NCI-H2081 (cell line): ENCODE results near the gene PDE4A.
"Not testable (repeated sequence)": the region's sequence is repeated elsewhere in the genome, so short reads cannot be mapped to it uniquely, and the experiment has no call there.

Experiments used
- DNase-seq, 2 experiments: peaks; one replicate each; lab custom pipeline; 2025; lab: John Stamatoyannopoulos, UW

Gene PDE4A

DNA sequence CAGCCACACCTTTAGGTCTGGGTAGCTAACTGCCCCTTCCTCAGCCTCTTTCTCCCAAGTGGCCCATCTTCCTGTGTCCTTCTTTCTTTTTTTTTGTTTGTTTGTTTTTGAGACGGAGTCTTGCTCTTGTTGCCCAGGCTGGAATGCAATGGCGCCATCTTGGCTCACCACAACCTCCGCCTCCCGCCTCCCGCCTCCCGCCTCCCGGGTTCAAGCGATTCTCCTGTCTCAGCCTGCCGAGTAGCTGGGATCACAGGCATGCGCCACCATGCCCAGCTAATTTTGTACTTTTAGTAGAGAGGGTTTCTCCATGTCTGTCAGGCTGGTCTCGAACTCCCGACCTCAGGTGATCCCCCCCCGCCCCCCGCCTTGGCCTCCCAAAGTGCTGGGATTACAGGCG, 41.7 kb downstream of the PDE4A start:
- DNase-seq = not testable (repeated sequence)

DNA sequence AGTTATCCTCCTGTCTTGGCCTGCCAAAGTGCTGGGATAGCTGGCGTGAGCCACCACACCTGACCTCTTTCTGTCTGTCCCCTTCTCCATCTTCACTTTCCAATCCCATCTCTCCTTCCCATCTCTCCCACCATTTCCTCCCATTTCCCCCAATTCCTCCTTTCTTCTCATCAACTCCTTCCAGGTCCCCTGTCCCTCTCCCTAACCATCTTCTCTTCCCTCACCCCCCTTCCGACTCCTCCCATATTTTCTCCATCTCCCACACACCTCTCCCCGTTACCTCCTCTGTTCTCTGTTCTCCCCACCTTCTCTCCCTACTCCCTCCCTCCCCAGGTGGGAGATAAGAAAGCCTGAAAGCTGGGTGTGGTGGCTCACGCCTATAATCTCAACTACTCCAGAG, 42.2 kb downstream of the PDE4A start:
- no peak for DNase-seq

DNA sequence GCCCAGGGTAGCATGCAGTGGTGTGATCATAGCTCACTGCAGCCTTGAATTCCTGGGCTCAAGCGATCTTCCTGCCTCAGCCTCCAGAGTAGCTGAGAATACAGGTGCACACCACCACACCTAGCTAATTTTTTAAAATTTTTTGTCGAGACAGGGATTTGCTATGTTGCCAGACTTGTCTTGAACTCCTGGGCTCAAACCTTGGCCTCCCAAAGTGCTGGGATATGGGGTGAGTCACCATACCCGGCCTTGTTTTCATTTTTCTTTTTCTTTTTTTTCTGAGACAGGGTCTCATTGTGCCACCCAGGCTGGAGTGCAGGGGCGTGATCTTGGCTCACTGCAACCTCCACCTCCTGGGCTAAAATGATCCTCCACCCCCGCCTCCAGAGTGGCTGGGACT, 44.1 kb downstream of the PDE4A start:
- DNase-seq = no peak

DNA sequence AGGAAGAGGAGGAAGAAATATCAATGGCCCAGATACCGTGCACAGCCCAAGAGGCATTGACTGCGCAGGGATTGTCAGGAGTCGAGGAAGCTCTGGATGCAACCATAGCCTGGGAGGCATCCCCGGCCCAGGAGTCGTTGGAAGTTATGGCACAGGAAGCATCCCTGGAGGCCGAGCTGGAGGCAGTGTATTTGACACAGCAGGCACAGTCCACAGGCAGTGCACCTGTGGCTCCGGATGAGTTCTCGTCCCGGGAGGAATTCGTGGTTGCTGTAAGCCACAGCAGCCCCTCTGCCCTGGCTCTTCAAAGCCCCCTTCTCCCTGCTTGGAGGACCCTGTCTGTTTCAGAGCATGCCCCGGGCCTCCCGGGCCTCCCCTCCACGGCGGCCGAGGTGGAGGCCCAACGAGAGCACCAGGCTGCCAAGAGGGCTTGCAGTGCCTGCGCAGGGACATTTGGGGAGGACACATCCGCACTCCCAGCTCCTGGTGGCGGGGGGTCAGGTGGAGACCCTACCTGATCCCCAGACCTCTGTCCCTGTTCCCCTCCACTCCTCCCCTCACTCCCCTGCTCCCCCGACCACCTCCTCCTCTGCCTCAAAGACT, 46.9 kb downstream of the PDE4A start:
- DNase-seq = no peak

DNA sequence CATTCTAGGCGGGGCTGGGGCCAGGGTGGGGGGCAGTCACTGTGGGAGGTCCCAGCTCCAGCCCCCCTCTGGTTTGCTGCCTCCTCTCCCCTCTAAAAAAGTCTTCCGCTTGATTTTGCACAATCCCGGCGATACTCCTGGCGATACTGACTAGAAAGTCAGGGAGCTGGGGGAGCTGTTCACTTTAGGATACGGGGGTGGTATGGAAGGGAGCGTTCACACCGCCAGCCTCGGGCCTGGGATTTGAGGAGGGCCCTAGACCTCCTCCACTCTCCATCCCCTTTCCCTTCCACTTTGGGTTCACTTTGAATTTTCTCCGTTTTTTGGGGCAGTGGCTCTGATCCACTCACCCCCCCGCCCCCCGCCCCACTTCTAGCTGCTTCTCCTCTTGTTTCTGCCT, 47.8 kb downstream of the PDE4A start:
- DNase-seq = no peak

DNA sequence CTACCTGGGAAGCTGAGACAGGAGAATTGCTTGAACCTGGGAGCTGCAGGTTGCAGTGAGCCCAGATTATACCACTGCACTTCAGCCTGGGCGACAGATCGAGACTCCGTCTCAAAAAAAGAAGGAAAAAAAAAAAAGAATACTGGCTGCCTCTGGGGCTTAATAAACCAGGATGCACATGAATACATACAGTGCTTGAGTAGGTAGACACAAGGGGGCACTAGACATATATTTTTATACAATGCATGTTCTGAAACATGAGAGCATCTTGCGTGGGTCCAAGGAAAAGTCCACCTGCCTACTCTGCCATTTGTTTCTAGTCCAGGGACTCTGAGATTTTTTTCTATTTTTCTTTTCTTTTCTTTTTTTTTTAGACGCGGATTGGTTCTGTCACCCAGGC, 51.6 kb downstream of the PDE4A start:
- peak; percentile 5 to 54 for DNase-seq

DNA sequence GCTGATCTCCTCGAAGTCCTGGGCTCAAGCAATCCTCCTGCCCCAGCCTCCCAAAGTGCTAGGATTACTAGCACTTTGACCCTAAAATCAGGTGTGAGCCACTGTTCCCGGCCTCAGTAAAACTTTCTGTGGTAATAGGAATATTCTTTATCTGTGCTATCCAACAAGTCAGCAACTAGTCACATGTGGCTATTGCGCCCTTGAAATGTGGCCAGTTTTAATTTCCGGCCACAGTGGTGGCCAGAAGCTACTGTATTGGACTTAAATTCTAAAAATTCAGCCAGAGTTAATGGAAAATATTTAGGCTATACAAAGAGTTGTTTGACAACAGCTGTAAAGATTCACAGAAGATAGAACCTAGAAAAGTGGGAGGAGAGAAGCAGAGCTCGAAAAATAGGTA, 52.9 kb downstream of the PDE4A start:
- DNase-seq = no peak

DNA sequence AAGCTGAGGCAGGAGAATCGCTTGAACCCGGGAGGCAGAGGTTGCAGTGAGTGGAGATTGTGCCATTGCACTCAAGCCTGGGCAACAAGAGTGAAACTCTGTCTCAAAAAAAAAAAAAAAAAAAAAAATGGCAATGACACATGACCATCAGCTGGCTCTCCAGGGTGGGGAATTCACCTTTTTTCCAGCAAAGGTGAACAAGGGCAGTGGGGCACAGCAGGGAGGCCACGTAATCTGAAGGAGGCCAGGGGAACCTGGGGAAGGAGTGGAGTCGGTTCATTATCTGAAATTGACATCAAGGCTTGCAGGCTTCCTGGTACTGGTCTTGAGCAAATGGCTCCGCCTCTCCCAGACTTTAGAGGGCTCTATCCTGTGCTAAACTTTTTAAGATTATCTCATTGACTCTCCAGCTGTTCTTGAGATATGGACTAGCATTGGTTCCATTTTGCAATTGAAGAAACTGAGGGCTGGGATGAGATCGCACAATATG, 54.7 kb downstream of the PDE4A start:
- DNase-seq = no peak

DNA sequence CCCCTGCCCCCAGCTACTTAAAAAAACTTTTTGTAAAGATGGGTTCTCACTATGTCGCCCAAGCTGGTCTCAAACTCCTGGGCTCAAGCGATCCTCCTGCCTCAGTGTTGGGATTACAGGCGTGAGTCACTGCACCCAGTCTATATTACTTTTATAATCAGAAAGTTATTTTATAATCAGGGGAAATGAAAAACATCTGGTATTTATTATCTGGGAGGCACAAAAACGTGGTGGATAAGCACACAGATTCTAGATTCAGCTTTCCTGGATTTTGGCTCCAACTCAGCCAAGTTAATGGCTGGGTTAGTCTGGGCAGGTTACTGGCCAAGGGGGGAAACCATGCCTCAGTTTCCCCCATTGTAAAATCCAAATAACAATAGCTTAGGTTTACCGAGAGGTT, 58.1 kb downstream of the PDE4A start:
- no peak for DNase-seq

DNA sequence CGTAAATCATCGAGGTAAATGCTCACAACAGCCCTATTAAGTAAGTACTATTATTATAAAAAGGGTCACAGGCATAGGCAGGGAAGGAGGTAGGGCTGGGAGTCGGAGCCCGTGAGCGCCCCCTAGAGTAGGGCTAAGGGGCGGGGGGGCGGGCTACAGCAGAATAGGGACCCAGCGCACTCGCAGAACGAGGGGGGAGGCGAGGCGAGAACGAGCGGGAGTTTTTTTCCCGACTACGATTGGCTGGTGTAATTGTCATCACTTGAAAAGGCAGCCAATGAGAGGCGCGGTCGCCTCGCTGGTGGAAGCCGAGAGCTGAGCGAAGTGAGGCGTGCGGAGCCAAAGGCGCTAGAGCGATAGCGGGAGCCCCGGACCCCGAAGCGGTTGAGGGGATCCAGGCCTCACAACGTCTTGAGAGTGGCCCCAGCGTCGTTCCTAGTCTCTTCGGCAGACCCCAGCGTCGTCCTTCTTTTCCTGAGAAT, 58.6 kb downstream of the PDE4A start:
- peak; percentile 41 to 49 for DNase-seq

DNA sequence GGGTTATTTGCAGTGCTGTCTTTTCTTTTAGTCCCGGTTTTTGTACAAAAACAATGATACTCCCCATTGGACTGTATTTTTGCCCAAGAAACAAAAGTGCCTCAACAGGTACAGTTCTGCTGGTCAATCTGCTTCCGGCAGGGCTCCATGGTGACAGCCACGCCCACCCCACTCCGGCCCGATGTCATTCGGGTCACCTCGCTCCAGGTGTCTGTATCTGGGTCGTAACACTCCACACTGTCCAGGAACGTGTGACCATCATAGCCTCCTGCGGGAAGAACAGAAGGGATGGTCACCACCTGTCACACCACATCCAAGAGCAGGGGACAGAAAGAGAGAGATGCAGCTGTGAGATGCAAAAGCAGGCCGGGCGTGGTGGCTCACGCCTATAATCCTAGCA, 66.2 kb downstream of the PDE4A start:
- DNase-seq = no peak

DNA sequence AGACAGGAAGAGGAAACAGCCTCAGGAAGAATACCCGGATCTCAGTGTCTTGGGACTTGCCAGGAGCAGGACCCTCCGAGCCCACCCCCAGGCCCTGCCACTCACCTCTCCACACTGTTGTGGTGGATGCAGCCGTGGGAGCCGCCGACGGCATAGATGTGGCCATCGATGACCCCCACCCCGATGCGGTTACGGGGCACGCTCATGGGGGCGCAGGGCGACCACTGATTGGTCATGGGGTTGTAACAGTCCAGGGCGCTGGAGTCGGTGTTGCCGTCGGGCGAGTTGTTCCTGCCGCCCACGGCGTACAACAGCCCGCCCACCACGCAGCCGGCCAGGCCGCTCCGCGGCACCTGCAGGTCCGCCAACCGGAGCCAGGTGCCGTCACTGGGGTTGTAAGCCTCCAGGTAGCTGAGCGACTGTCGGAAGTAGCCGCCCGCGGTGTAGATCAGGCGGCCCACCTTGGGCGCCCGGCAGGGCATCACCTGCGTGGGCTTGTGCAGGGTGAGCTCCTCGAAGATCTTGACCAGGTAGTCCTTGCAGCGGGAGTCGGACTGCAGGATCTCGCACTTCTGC, 71.2 kb downstream of the PDE4A start:
- no peak for DNase-seq

DNA sequence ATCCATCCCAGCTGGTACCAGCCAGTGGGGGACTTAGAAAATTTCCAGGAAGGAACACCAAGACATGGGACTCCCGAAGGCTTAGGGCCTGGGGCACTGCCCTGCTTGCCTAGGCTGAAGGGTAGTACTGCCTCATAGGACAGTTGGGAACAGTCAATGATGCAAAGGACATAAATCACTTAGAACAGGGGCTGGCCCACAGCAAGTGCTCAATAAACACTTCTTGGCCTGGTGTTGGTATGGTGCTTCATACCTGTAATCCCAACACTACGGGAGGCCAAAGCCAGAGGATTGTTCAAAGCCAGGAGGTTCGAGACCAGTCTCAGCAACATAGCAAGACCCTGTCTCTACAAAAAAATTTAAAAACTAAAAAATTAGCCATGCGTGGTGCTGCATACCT, 77.0 kb downstream of the PDE4A start:
- no peak for DNase-seq

DNA sequence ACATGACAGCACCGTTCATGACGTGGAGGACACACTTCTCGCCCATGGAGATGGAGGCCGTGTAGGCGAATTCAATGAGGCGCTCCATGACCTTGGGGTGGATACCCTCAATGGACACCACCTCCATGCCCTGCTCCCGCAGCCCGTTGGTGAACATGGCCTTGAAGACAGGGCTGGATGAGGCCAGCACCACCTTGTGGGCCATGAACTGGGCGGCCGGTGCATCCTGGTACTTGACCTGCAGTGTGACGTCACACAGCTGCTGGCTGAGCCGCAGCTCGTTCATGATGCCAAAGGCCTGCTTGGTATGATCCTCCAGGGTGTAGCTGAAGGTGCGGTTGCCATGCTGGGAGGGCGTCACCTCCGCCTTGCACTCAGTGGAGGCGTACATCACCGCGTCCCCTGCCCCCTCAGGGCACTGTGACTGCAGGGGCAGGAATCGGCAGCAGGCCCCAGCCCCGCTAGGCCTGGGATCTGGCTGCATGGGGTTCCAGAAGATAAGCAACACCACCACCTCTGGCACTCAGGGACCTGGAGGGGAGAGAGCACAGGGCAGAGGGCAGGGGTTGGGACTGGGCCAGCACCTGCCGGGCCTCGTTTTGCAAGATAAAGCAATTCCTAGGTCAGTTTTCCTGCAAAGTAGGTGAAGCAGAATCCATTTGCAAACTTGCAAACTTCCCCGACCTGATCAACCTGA, 79.4 kb downstream of the PDE4A start:
- DNase-seq = no peak

DNA sequence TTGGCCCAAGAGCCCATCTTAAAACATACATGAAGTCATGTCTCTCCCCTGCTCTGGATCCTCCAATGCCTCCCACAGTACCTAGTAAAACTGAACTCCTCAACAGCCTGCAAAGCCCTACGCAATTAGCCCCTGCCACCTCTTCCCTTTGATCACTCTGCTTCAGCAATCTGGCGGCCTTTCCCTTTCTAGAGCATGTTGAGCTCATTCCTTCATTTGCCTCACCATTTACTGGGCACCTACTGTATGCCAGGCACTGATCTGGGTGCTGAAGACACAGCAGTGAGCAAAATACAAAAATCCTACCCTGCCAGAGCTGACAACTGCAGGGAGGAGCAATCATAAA, 79.9 kb downstream of the PDE4A start:
- no peak for DNase-seq

DNA sequence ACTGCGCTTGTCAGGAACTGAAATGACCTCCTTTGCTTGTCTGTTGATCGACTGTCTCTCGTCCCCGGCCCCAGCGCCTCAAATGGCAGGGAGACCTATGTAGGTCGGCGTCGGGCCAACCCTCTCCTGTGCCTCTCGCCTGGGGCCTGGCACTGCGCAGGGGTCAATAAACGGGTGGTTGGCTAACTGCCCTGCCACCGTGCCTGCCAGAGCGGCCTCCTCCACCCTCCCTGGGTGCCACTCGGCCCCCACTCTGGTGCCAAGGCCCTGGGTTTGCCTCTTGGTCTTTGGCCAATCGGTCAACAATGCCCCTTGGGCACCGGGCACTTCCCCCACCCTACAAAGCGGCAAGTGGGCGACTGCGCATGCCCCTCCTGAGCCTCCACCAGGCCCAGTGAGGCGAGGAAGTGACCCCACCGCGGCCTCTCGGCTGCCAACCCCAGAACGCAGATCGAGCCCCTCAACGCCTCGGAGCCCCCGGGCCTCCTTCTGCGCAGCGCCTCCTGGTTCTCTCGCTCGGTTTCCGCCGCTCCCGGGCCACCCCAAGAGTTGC, 81.7 kb downstream of the PDE4A start:
- peak; percentile 84 to 85 for DNase-seq

DNA sequence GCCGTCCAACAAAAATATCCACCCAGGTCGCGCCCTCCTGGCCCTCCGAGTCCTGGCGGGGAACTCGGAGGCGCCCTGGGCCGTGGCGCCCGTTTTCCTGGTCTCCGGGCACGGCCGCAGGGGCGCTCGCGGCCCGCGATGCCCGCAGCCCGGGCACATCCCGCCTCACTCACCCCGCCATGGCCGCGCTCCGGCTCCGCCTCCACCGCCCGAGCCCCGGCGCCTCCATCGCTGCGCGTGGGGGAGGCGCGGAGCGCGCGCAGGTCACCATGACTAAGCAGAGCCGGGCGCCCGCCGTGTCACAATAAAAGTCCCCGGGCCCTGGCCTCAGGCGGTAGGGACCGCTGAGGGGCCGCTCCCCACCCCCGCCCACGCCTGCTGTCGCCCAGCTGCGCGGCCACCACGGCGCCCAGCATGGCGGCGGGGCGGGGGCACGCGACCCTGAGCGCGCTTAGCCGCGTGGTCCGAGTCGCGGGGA, 82.2 kb downstream of the PDE4A start:
- DNase-seq = peak; percentile 91 to 93

DNA sequence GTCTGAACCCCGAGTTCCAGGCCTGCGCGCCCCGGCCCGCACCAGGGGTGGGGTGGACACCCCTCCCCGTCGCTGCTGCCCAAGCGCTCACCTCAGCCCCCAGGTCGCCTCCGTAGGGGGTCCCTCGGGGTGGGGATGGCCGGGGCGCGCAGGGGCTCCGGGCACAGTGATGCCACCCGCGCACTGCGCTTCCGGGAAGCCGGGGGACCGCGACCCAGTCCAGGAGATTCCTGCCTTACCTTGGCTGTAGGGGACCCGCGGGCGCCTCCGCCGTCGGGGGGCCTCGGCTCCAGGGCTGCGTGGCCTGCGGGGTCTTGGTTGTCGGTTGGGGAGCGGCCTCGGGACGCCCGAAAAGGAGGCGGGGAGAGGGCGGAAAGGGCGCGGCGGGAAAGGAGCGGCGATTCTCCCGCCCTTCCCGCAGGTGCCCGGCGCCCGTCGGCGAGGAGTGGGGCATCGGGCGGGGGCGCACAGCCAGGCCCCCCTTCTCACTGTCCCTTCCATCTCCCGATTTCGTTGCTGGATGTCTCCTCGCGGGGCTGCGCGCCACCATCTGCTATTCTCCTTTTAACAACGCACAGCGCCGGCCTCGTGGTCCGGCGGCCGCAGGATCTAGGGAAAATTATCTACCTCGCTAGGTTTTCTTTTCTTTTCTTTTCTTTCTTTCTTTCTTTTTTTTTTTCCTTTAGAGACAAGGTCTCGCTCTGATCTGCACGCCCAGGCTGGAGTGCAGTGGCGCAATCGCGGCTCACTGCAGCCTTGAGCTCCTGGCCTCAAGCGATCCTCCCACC, 82.9 kb downstream of the PDE4A start, which contains the start of gene KEAP1:
TSS of gene KEAP1 (minus strand) at position 355 of the 788 bp plus-strand sequence. CDS start 3,323 bp downstream, outside the sequence.
- peak in 1 of 2 experiments; percentile 62 for DNase-seq

DNA sequence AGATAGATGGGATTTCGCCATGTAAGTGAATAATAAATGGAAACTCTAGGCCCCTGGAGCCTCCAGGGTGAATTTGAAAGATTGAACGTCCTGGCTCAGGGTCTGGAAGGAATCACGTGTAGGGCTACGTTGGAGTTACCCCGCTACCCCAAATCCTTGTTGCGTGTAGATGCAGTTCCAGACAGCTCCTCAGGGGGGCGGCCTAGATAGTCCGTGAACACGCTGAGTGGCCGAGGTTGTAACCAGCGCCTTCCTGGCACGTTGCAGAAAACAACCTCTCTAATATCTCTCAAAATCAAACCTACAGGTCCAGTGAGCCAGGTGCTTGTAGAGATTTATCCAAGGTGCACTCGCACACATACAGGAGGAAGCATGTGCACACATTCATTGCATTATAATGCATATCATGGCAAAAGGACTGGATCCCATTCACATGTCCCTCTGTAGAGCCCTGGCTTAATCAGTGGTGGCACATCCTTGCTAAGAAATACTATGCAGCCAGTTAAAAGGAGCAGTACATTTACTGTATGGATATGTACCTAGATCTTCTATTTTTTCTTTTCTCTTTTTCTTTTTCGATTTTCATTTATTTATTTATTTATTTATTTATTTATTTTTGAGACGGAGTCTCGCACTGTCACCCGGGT, 85.4 kb downstream of the PDE4A start:
- no peak for DNase-seq

DNA sequence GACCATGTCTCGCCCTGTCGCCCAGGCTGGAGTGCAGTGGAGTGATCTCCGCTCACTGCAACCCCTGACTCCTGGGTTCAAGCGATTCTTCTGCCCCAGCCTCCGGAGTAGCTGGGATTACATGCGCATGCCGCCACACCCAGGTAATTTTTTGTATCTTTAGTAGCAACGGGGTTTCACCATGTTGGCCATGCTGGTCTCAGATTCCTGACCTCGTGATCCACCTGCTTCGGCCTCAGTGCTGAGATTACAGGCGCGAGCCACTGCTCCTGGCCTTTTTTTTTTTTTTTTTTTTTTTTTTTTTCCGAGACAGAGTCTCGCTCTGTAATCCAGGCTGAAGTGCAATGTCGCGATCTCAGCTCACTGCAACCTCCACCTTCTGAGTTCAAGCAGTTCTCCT, 87.7 kb downstream of the PDE4A start:
- DNase-seq = no peak

DNA sequence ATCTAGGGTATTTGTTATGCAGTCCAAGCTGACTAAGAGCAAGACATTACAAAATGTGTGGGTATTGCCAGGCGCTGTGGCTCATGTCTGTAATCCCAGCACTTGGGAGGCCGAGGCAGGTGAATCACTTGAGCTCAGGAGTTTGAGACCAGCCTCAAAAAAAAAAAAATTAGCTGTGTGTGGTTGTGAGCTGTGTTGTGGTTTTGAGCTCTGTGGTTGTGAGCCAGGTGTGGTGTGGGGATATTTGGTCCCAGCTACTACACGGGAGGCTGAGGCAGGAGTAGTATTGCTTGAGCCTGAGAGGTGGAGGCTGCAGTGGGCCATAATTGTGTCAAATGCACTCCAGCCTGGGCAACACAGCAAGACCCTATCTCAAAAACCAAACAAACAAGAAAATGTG, 88.4 kb downstream of the PDE4A start:
- DNase-seq = no peak
